ENCODE measurements around the gene ISL1. TPM values are rescaled to one million over a fixed set of nuclear protein-coding genes. Genes with fewer than 3 reads are reported as not detected.

Gene ISL1
- total RNA-seq, 1 donor from 2014 or later: 6.1 TPM

DNA sequence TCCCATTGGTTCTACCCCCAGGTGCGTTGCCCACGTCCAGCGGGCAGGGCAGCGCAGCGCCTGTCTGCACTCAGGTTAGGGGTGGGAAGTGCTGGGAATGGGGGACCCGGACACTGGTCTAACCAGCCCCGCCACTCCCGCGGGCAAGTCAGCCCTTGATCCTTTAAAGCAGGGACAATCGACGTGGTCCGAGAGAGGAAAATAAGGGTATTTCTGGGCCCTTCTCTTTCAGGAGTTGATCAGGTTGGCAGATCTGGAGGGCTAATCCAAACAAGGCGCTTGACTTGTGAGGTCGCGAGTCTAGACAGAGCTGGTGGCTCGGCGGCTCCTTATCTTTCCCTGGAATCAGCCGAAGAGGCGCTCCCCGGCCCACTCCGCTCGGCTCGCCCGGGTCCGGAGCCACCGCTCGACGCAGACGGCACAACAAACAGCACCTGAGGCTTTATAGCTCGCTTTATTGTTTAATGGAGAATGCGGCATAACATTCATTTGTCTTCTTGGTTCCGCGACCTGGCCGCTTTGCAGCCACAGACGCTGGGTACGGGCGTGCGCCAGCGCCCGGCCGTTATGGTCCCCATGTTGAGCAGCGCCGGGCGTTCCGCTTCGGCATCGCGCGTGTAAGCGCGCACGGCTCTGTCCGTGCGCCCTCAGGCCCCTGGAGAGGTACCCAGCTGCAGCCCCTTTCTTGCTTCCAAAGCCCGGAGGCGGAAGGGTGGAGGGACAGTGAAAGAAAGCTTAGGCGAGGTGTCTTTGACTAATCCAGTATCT is 15.8 kb downstream of the ISL1 start:
- Histone ChIP-seq H3K4me3 (ENCODE audit: low read depth, low read length) (peak overlapping the region; percentile 20), H3K36me3 (ENCODE audit: control insufficient read depth, insufficient read depth, low read length) (no peaks in the 10 kb centered on the region), H3K27me3 (ENCODE audit: control insufficient read depth, insufficient read depth, low read length) (peaks cover 17% of the 10 kb centered on the region)
- DNase-seq (ENCODE audit: low read depth) (no peak), FAIRE-seq (no peak)
- TF ChIP-seq, protein P1, sequence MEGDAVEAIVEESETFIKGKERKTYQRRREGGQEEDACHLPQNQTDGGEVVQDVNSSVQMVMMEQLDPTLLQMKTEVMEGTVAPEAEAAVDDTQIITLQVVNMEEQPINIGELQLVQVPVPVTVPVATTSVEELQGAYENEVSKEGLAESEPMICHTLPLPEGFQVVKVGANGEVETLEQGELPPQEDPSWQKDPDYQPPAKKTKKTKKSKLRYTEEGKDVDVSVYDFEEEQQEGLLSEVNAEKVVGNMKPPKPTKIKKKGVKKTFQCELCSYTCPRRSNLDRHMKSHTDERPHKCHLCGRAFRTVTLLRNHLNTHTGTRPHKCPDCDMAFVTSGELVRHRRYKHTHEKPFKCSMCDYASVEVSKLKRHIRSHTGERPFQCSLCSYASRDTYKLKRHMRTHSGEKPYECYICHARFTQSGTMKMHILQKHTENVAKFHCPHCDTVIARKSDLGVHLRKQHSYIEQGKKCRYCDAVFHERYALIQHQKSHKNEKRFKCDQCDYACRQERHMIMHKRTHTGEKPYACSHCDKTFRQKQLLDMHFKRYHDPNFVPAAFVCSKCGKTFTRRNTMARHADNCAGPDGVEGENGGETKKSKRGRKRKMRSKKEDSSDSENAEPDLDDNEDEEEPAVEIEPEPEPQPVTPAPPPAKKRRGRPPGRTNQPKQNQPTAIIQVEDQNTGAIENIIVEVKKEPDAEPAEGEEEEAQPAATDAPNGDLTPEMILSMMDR (IDR thresholded peaks at IDR 0.05; ENCODE audit: insufficient read depth, low read length, severe bottlenecking): no peak

DNA sequence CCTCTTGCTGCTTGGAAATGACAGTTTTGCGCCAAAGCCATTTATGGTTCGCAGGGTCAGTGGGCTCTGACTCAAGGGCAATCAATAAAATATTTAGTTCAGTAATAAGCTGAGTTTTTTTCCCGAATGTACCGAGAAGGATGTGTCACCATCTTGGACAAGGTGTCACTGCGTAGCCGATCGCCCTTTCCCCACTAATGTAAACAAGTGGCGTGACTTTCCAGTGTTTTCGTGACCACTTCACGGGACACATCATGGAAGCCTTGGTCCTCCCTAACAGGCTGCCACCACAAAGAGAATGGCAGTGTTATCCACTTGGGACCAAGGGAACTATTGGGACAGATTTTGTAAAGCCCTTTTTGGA is 16.4 kb downstream of the ISL1 start:
- H3K27me3 ChIP-seq (ENCODE audit: control insufficient read depth, insufficient read depth, low read length): peaks cover 17% of the 10 kb centered on the region
- TF ChIP-seq, protein P1 (IDR thresholded peaks at IDR 0.05; ENCODE audit: insufficient read depth, low read length, severe bottlenecking): no peak
- peak overlapping the region; percentile 20 for H3K4me3 ChIP-seq (ENCODE audit: low read depth, low read length)
- FAIRE-seq: no peak
- no peaks in the 10 kb centered on the region for H3K36me3 ChIP-seq (ENCODE audit: control insufficient read depth, insufficient read depth, low read length)
- DNase-seq (ENCODE audit: low read depth): no peak

DNA sequence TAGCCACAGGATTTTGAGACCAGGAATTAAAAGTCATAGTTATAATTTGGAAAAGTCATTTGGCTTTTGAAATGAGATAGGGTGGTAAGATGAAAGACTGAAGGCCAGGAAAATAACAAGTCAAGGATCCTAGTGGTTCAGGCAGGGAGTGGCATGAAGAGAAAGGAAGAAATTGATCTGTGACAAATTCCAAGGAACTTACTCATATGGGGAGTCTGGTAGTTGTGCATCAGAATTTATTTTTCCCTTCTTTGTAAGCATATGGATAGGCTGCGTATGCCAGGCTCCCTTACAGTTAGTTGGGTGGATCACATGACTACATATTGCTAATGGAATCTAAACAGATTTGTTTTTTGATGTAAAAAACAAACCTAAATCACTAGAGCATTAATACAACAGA is 21.0 kb downstream of the ISL1 start:
- H3K36me3 ChIP-seq (ENCODE audit: control insufficient read depth, insufficient read depth, low read length): no peaks in the 10 kb centered on the region
- TF ChIP-seq, protein P1 (IDR thresholded peaks at IDR 0.05; ENCODE audit: insufficient read depth, low read length, severe bottlenecking): no peak
- FAIRE-seq: no peak

DNA sequence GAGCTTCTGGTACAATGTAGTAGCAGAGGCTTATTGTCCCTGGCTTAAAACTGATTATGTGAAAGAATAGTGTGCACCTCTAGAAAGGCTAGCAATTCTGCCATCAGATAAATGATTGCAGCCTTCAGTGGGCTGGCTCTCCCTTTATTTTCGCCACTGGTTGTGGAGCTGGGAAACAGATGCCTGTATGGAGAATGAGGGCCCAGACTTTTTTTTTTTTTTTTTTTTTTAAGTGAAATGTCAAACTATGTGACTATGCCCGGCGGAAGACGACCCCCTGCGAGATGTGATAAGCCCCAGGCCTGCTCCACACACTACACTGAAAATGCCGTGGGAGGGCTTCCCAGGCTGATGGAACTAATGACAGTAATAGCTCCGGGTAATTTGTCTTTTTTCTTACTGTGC is 28.7 kb downstream of the ISL1 start:
- FAIRE-seq (no peak), DNase-seq (ENCODE audit: low read depth) (no peak)
- TF ChIP-seq, protein P1 (IDR thresholded peaks at IDR 0.05; ENCODE audit: insufficient read depth, low read length, severe bottlenecking): no peak
- Histone ChIP-seq H3K36me3 (ENCODE audit: control insufficient read depth, insufficient read depth, low read length) (no peaks in the 10 kb centered on the region), H3K4me3 (ENCODE audit: low read depth, low read length) (no peak overlapping the region), H3K27me3 (ENCODE audit: control insufficient read depth, insufficient read depth, low read length) (no peaks in the 10 kb centered on the region)

More for the DNA sequence above, 21.0 kb downstream of the ISL1 start:
- DNase-seq (ENCODE audit: low read depth): no peak
- peaks cover 7% of the 10 kb centered on the region for H3K27me3 ChIP-seq (ENCODE audit: control insufficient read depth, insufficient read depth, low read length)
- no peak overlapping the region for H3K4me3 ChIP-seq (ENCODE audit: low read depth, low read length)

DNA sequence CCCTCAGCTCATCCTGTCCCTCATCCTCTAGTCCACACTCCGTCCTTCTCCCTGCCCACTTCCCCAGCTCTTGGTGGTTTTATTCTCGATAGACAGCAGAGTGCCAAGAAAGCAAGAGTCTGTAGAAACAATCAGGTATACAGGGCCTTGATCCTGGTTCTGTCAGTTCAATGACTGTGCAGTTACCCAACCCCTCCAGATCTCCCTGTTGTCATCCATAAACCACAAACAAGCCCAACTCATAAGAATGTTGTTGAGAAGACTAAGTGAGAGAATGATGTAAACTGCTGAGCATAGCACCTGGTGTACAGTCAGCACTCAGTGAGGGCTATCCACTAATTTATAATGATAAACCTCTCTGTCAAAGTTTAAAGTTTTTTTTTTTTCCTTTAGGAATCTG is 31.3 kb downstream of the ISL1 start:
- TF ChIP-seq, protein P1 (IDR thresholded peaks at IDR 0.05; ENCODE audit: insufficient read depth, low read length, severe bottlenecking): no peak
- Histone ChIP-seq H3K36me3 (ENCODE audit: control insufficient read depth, insufficient read depth, low read length) (no peaks in the 10 kb centered on the region), H3K4me3 (ENCODE audit: low read depth, low read length) (no peak overlapping the region), H3K27me3 (ENCODE audit: control insufficient read depth, insufficient read depth, low read length) (no peaks in the 10 kb centered on the region)
- FAIRE-seq: no peak
- DNase-seq (ENCODE audit: low read depth): peak; percentile 46

DNA sequence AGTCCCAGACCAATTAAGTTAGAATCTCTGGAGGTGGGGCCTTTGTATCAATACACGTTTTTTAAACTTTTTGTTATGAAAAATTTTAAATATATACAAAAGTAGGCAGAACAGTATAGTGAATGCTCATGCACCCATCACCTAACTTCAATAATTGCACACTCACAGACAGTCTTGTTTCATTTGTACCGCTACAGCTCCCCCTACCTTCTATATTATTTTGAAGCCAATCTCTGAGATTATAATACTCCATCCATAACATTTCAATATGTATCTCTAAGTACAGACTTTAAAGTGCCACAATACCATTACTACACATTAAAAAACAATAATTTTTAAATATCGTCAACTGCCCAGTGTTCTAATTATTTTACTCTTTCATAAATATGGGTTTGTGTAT is 32.9 kb downstream of the ISL1 start:
- FAIRE-seq: no peak
- Histone ChIP-seq H3K36me3 (ENCODE audit: control insufficient read depth, insufficient read depth, low read length) (no peaks in the 10 kb centered on the region), H3K27me3 (ENCODE audit: control insufficient read depth, insufficient read depth, low read length) (no peaks in the 10 kb centered on the region), H3K4me3 (ENCODE audit: low read depth, low read length) (no peak overlapping the region)
- DNase-seq (ENCODE audit: low read depth): no peak
- TF ChIP-seq, protein P1 (IDR thresholded peaks at IDR 0.05; ENCODE audit: insufficient read depth, low read length, severe bottlenecking): no peak

Measured in bronchial epithelial cell (primary cell).